A673 (cell line): Measurements from ENCODE around the gene MKRN1.

Experiments used
- EZH2 ChIP-seq: fragments of 200-600 bp; sonication (generic); IDR thresholded peaks from 2 replicates; pipeline ENCODE4 v1.6.1; 2017; ENCODE audit warnings: borderline replicate concordance, low read depth, mild to moderate bottlenecking, mixed read lengths, antibody characterized with exemption, low read length; ENCODE audit not compliant: poor library complexity, severe bottlenecking
- TF ChIP-seq, protein P1 (sequence below): fragments of 300-800, 200-600 bp; sonication (generic); conservative IDR thresholded peaks from 2 replicates; pipeline ENCODE4 v1.5.1; 2017; ENCODE audit warnings: low read depth, mild to moderate bottlenecking, antibody characterized with exemption, low read length, moderate library complexity, mixed read lengths

DNA sequence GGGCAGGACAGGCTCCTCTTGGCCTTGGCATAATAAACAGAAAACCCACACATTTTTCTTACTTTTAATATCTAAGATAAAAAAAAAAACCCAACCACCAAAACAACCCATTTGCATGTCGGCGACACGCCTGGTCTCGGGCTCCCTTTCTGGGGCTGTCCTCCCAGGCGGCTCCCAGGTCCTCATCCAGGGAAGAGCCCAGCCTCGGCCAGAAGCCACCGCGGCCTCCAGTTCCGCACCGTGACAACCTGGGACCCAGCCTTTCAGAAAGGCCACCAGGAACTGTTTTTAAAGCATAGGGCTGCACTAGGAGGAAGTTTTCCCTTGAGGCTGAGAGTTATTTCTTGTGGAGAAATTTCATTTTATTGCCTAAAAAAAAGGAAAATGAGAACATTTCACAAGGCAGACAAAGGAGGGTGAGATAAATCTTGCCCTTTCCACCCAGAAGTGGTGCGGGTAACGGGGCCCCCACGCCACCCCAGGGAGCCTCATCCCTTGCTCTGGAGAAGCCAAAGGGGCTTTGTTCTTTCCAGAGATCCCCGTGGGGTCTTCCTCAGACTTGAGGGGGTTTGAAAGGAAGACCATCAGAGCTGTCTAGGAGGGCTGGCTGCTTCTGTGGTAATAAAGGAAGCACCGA, 39.2 kb upstream of the MKRN1 start:
- TF ChIP-seq, protein P1, sequence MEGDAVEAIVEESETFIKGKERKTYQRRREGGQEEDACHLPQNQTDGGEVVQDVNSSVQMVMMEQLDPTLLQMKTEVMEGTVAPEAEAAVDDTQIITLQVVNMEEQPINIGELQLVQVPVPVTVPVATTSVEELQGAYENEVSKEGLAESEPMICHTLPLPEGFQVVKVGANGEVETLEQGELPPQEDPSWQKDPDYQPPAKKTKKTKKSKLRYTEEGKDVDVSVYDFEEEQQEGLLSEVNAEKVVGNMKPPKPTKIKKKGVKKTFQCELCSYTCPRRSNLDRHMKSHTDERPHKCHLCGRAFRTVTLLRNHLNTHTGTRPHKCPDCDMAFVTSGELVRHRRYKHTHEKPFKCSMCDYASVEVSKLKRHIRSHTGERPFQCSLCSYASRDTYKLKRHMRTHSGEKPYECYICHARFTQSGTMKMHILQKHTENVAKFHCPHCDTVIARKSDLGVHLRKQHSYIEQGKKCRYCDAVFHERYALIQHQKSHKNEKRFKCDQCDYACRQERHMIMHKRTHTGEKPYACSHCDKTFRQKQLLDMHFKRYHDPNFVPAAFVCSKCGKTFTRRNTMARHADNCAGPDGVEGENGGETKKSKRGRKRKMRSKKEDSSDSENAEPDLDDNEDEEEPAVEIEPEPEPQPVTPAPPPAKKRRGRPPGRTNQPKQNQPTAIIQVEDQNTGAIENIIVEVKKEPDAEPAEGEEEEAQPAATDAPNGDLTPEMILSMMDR = no peak
- TF ChIP-seq EZH2 = no peak
